Smooth muscle cell (in vitro differentiated cells): ENCODE results near the gene MED13L. TPM values are rescaled to one million over a fixed set of nuclear protein-coding genes. Genes with fewer than 3 reads are reported as not detected.

Source experiments
- DNase-seq: peaks from one replicate; lab custom pipeline; 2025; ENCODE audit not compliant: unreplicated experiment; lab: John Stamatoyannopoulos, UW
- H2AFZ ChIP-seq: fragments of 200-600 bp; sonication (generic); 2 replicates; pipeline ENCODE4 v1.6.0; 2016; ENCODE audit warnings: antibody characterized with exemption, low read depth, mild to moderate bottlenecking
- H3F3A ChIP-seq: fragments of 200-600 bp; sonication (generic); 2 replicates; pipeline ENCODE4 v1.6.0; 2017; ENCODE audit warnings: antibody characterized with exemption, low read depth
- H3K27ac ChIP-seq: fragments of 200-600 bp; sonication (generic); 2 replicates; pipeline ENCODE4 v1.5.1; 2016; ENCODE audit warnings: low read depth, mild to moderate bottlenecking
- H3K27me3 ChIP-seq: fragments of 200-600 bp; sonication (generic); 2 replicates; pipeline ENCODE4 v1.6.1; 2016; ENCODE audit warnings: low read depth, mild to moderate bottlenecking
- H3K36me3 ChIP-seq: fragments of 200-600 bp; sonication (generic); 2 replicates; pipeline ENCODE4 v1.5.1; 2016; ENCODE audit warnings: low read depth
- H3K4me1 ChIP-seq: fragments of 200-600 bp; sonication (generic); 2 replicates; pipeline ENCODE4 v1.5.1; 2016; ENCODE audit warnings: low read depth
- H3K4me2 ChIP-seq: fragments of 200-600 bp; sonication (generic); 2 replicates; pipeline ENCODE4 v1.6.0; 2016; ENCODE audit warnings: mild to moderate bottlenecking
- H3K4me3 ChIP-seq: fragments of 200-600 bp; sonication (generic); 2 replicates; pipeline ENCODE4 v1.5.1; 2016; ENCODE audit warnings: mild to moderate bottlenecking
- H3K79me2 ChIP-seq: fragments of 200-600 bp; sonication (generic); 2 replicates; pipeline ENCODE4 v1.6.0; 2016; ENCODE audit warnings: low read depth, mild to moderate bottlenecking
- H3K9ac ChIP-seq: fragments of 200-600 bp; sonication (generic); 2 replicates; pipeline ENCODE4 v1.6.0; 2016; ENCODE audit warnings: low read depth
- H3K9me3 ChIP-seq: fragments of 200-600 bp; sonication (generic); replicated peaks from 2 replicates; pipeline ENCODE4 v1.5.1; 2016; ENCODE audit warnings: low read depth
- H4K20me1 ChIP-seq: fragments of 200-600 bp; sonication (generic); 2 replicates; pipeline ENCODE4 v1.6.0; 2016; ENCODE audit warnings: low read depth
- CTCF ChIP-seq: fragments of 200-600 bp; sonication (generic); IDR thresholded peaks from 2 replicates; pipeline ENCODE4 v1.5.1; 2017; ENCODE audit warnings: borderline replicate concordance, mild to moderate bottlenecking, antibody characterized with exemption; ENCODE audit not compliant: insufficient read depth, poor library complexity, severe bottlenecking
- WGBS: methylation state at CpG from one replicate; pipeline ENCODE4 v1.1.7; 2016; ENCODE audit warnings: low lambda C conversion rate; 5-methylcytosine and 5-hydroxymethylcytosine counted together
- polyA plus RNA-seq: library from polyadenylated mRNA; unstranded; fragments of >200 nt; fragmentation: Nextera tagmentation; extraction: Ambion mirVana; gene quantifications from 2 replicates; pipeline ENCODE4 v1.2.1, GENCODE V29; 2016
- total RNA-seq: library from RNA; depleted of rRNA; stranded (reverse); fragments of >200 nt; gene quantifications from 2 replicates; pipeline ENCODE4 v1.2.3, GENCODE V29; 2014

The MED13L gene
- total and polyA plus RNA-seq, 2 experiments from 2014 or later = 13.2 to 74.3 TPM

GRCh38 chr12:116062698-116063097 is 214.8 kb downstream of the MED13L start:
- H3F3A ChIP-seq = no peaks in the 10 kb centered on the region
- H2AFZ ChIP-seq = no peak overlapping the region
- 94% methylated on average over 4 of the region's 4 CpGs for WGBS
- H3K79me2 ChIP-seq = peaks cover 85% of the 10 kb centered on the region
- no peak overlapping the region for H3K4me2 ChIP-seq
- H3K27ac ChIP-seq = no peak overlapping the region
- DNase-seq = no peak
- no peaks in the 10 kb centered on the region for H3K27me3 ChIP-seq
- H3K36me3 ChIP-seq = no peaks in the 10 kb centered on the region
- H3K9me3 ChIP-seq = no peaks in the 10 kb centered on the region
- H3K4me1 ChIP-seq = peaks cover 7% of the 10 kb centered on the region
- TF ChIP-seq CTCF = no peak
- peaks cover 85% of the 10 kb centered on the region for H4K20me1 ChIP-seq
- H3K9ac ChIP-seq = no peak overlapping the region
- H3K4me3 ChIP-seq = no peak overlapping the region

GRCh38 chr12:116060764-116061163 is 216.7 kb downstream of the MED13L start:
- H3K4me1 ChIP-seq = peaks cover 7% of the 10 kb centered on the region
- H2AFZ ChIP-seq = no peak overlapping the region
- DNase-seq = no peak
- H3K9me3 ChIP-seq = no peaks in the 10 kb centered on the region
- H3K4me3 ChIP-seq = no peak overlapping the region
- H3F3A ChIP-seq = no peaks in the 10 kb centered on the region
- no peak overlapping the region for H3K27ac ChIP-seq
- 76% methylated on average over 2 of the region's 2 CpGs for WGBS
- H3K79me2 ChIP-seq = peaks cover 89% of the 10 kb centered on the region
- no peaks in the 10 kb centered on the region for H3K36me3 ChIP-seq
- no peaks in the 10 kb centered on the region for H3K27me3 ChIP-seq
- H3K9ac ChIP-seq = no peak overlapping the region
- H3K4me2 ChIP-seq = no peak overlapping the region
- peaks cover 86% of the 10 kb centered on the region for H4K20me1 ChIP-seq
- no peak for TF ChIP-seq CTCF

- Histone ChIP-seq H3K79me2 (peaks cover 91% of the 10 kb centered on the region), H4K20me1 (peaks cover 87% of the 10 kb centered on the region), H3K4me3 (no peak overlapping the region), H3F3A (no peaks in the 10 kb centered on the region), H3K36me3 (no peaks in the 10 kb centered on the region), H3K27me3 (no peaks in the 10 kb centered on the region), H3K4me1 (peaks cover 7% of the 10 kb centered on the region), H2AFZ (no peak overlapping the region), H3K9me3 (no peaks in the 10 kb centered on the region), H3K9ac (no peak overlapping the region), H3K27ac (no peak overlapping the region), H3K4me2 (no peak overlapping the region)
- no peak for DNase-seq
- no peak for TF ChIP-seq CTCF
- WGBS = 89% methylated on average over 4 of the region's 4 CpGs
Measured at GRCh38 chr12:116059904-116060303, 217.6 kb downstream of the MED13L start.

GRCh38 chr12:116058574-116058973 is 218.9 kb downstream of the MED13L start:
- H3K79me2 ChIP-seq = peaks cover 91% of the 10 kb centered on the region
- no peak for TF ChIP-seq CTCF
- WGBS = 41% methylated on average over 3 of the region's 3 CpGs

More at GRCh38 chr12:116058574-116058973, 218.9 kb downstream of the MED13L start:
- Histone ChIP-seq H3K9me3 (no peaks in the 10 kb centered on the region), H3K4me2 (no peak overlapping the region), H3K36me3 (no peaks in the 10 kb centered on the region), H3K4me1 (peaks cover 5% of the 10 kb centered on the region), H3F3A (no peaks in the 10 kb centered on the region), H3K4me3 (no peak overlapping the region), H3K27me3 (no peaks in the 10 kb centered on the region), H2AFZ (no peak overlapping the region), H3K27ac (no peak overlapping the region), H3K9ac (no peak overlapping the region), H4K20me1 (peaks cover 90% of the 10 kb centered on the region)
- no peak for DNase-seq
